ENCODE data around the gene NPAS3. TPM values are rescaled to one million over a fixed set of nuclear protein-coding genes. Genes with fewer than 3 reads are reported as not detected.

The NPAS3 gene
- total and polyA plus RNA-seq, 2 of the 13 experiments (the other 11 are each of a cell fraction or from before 2014, with no cell fraction given): not detected

DNA sequence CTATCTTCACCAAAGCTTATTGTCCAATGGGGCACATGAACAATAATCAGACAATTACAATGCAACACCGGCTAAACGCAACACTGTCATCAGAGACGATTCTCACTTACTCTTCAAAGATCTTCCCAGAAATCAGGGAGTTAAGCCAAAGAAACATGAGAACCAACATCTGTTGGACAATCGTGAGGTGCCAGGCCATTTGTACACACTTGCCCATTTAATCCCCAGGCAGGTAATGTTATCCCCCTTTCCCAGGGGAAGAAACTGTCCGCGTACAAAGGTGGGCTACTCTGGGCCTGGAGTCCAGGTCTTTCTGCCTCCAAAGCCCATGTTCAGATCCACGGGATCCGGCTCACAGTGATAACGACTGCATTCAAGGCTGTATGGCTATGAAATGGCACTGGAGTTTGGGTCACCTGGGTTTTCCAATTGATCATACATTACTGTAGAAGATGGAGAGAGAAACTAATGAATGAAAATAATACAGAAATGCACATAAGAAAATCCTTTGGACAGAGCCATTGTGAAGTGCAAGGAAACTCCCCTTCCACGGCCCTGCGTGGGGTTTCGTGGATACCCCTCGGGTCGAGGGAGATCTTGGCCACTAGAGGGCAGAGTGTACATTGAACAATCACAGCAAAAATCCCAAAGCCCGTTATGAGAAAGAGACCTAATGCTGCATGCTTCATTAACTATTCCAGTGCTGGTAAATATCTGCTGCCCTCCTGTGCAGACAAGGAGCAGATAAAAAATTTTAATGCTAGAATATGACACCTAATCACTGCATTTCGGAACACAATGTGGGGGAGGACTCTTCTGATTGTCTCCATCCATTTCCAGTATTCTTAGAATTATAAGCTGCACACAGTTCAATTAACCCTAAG lies 900.8 kb downstream of the NPAS3 start (continued):
- 0 out of 2 replicates have a peak, but pooled peaks have one; percentile 18 for TF ChIP-seq ZHX2 (IDR thresholded peaks at IDR 0.05; ENCODE audit: low read depth)
- no peak for TF ChIP-seq ZHX2 (CRISPR knock-in tag; IDR thresholded peaks at IDR 0.05; ENCODE audit: borderline replicate concordance)
- TF ChIP-seq ZNF264 (CRISPR knock-in tag; IDR thresholded peaks at IDR 0.05): no peak
- TF ChIP-seq, protein P1, sequence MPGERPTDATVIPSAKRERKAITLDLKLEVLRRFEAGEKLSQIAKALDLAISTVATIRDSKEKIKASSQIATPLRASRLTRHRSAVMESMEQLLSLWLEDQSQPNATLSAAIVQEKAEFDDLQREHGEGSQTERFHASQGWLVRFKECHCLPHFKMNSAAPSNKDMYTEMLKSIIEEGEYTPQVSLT (CRISPR knock-in tag; IDR thresholded peaks at IDR 0.05; ENCODE audit: borderline replicate concordance, low read depth): no peak
- TF ChIP-seq GMEB2 (CRISPR knock-in tag; IDR thresholded peaks at IDR 0.05; ENCODE audit: low read depth): no peak
- no peak for TF ChIP-seq ZNF276 (CRISPR knock-in tag; IDR thresholded peaks at IDR 0.05; ENCODE audit: low read depth)
- peak; percentile 33; the same call in 1 of the 2 replicates for TF ChIP-seq YEATS2 (CRISPR knock-in tag; IDR thresholded peaks at IDR 0.05; ENCODE audit: borderline replicate concordance)
- peak; percentile 51; the same call in 1 of the 2 replicates for TF ChIP-seq ELF3 (CRISPR knock-in tag; IDR thresholded peaks at IDR 0.05)
- TF ChIP-seq AFF4 (CRISPR knock-in tag; IDR thresholded peaks at IDR 0.05): no peak
- TF ChIP-seq POLR2A (IDR thresholded peaks at IDR 0.05; ENCODE audit: insufficient read depth in 1 of 2, low read depth in 2 of 2, low read length in 2 of 2): no peak
- TF ChIP-seq MAFF (IDR thresholded peaks at IDR 0.05; ENCODE audit: low read depth, low read length): no peak
- no peak for TF ChIP-seq CCDC6 (CRISPR knock-in tag; IDR thresholded peaks at IDR 0.05)
- peak; percentile 97 for TF ChIP-seq SMC3 (IDR thresholded peaks at IDR 0.05; ENCODE audit: low read length)
- TF ChIP-seq DR1 (CRISPR knock-in tag; IDR thresholded peaks at IDR 0.05): no peak
- no peak for TF ChIP-seq ATF7-NPFF (CRISPR knock-in tag; IDR thresholded peaks at IDR 0.05; ENCODE audit: low read depth)

All from HepG2 (cell line).